H1 (cell line): ENCODE measurements around the gene CST1.

Source experiments
- CREB1 ChIP-seq: IDR thresholded peaks from 2 replicates; pipeline ENCODE4 v1.6.1; 2012; ENCODE audit warnings: inconsistent platforms
- EP300 ChIP-seq, 2 experiments: IDR thresholded peaks; 1 replicate in 1 of 2; 2 replicates in 1 of 2; pipeline ENCODE4 v1.6.1; 2011 to 2012; ENCODE audit warnings: low read depth in 2 of 2, low read length in 2 of 2, mild to moderate bottlenecking in 2 of 2, borderline replicate concordance in 1 of 2, inconsistent platforms in 1 of 2, moderate library complexity in 1 of 2
- EZH2 ChIP-seq: fragments of 200-600 bp; sonication (generic); IDR thresholded peaks from 2 replicates; pipeline ENCODE4 v1.7.1; 2012; ENCODE audit warnings: low read depth, mild to moderate bottlenecking, moderate library complexity, low read length, inconsistent platforms; ENCODE audit not compliant: severe bottlenecking
- HDAC2 ChIP-seq, 2 experiments: fragments of 300-600 bp in 1 of 2; sonication (generic) in 1 of 2; IDR thresholded peaks; 2 replicates each; pipeline ENCODE4 v1.6.1; 2011 to 2012; ENCODE audit warnings: low read depth in 2 of 2, low read length in 2 of 2, mild to moderate bottlenecking in 2 of 2, moderate library complexity in 2 of 2, borderline replicate concordance in 1 of 2, inconsistent platforms in 1 of 2
- POLR2A ChIP-seq, 2 experiments: IDR thresholded peaks; 1 replicate in 1 of 2; 2 replicates in 1 of 2; pipeline ENCODE4 v1.6.1; 2011; ENCODE audit warnings: low read depth in 2 of 2, low read length in 2 of 2, mild to moderate bottlenecking in 2 of 2; ENCODE audit errors: control extremely low read depth in 1 of 2
- POLR2AphosphoS5 ChIP-seq: IDR thresholded peaks from 2 replicates; pipeline ENCODE4 v1.6.1; 2011; ENCODE audit warnings: low read depth, low read length
- SP4 ChIP-seq: IDR thresholded peaks from 2 replicates; pipeline ENCODE4 v1.6.1; 2012; ENCODE audit warnings: low read length, inconsistent platforms
- SRF ChIP-seq: IDR thresholded peaks from 2 replicates; pipeline ENCODE4 v1.6.1; 2011; ENCODE audit warnings: mild to moderate bottlenecking, low read depth, low read length, moderate library complexity
- TAF7 ChIP-seq: optimal IDR thresholded peaks from 2 replicates; pipeline ENCODE3; 2011; ENCODE audit warnings: low read depth, mild to moderate bottlenecking, inconsistent platforms, low read length, moderate library complexity, borderline replicate concordance
- YY1 ChIP-seq: IDR thresholded peaks from 2 replicates; pipeline ENCODE4 v1.6.1; 2011; ENCODE audit warnings: low read depth, mild to moderate bottlenecking, low read length
- ZNF274 ChIP-seq: IDR thresholded peaks from 2 replicates; pipeline ENCODE4 v1.7.0; 2012; ENCODE audit warnings: low read length, borderline replicate concordance; ENCODE audit errors: extremely low read depth
- TF ChIP-seq, protein P1 (sequence below), 3 experiments: IDR thresholded peaks; 1 replicate in 2 of 3; 2 replicates in 1 of 3; pipeline versions ENCODE4 v1.5.1 to v1.6.1; 2011; ENCODE audit warnings: low read length in 3 of 3, mild to moderate bottlenecking in 3 of 3, inconsistent platforms in 2 of 3, low read depth in 1 of 3, moderate library complexity in 1 of 3; ENCODE audit not compliant: insufficient read depth in 1 of 3; ENCODE audit errors: control extremely low read depth in 1 of 3

GRCh38 chr20:23774081-23774480, 23.3 kb upstream of the CST1 start:
- TF ChIP-seq ZNF274 (no peak), POLR2AphosphoS5 (no peak), YY1 (no peak), SRF (no peak), EP300 (IDR thresholded peaks at IDR 0.05; ENCODE audit: borderline replicate concordance in 1 of 2, low read depth in 2 of 2, low read length in 2 of 2) (no peak), EZH2 (no peak), TAF7 (no peak), SP4 (no peak), HDAC2 (IDR thresholded peaks at IDR 0.05; ENCODE audit: borderline replicate concordance in 1 of 2, low read depth in 2 of 2, low read length in 2 of 2) (no peak), POLR2A (IDR thresholded peaks at IDR 0.05; ENCODE audit: control extremely low read depth in 1 of 2, low read depth in 2 of 2, low read length in 2 of 2) (no peak), CREB1 (no peak)
- TF ChIP-seq, protein P1, sequence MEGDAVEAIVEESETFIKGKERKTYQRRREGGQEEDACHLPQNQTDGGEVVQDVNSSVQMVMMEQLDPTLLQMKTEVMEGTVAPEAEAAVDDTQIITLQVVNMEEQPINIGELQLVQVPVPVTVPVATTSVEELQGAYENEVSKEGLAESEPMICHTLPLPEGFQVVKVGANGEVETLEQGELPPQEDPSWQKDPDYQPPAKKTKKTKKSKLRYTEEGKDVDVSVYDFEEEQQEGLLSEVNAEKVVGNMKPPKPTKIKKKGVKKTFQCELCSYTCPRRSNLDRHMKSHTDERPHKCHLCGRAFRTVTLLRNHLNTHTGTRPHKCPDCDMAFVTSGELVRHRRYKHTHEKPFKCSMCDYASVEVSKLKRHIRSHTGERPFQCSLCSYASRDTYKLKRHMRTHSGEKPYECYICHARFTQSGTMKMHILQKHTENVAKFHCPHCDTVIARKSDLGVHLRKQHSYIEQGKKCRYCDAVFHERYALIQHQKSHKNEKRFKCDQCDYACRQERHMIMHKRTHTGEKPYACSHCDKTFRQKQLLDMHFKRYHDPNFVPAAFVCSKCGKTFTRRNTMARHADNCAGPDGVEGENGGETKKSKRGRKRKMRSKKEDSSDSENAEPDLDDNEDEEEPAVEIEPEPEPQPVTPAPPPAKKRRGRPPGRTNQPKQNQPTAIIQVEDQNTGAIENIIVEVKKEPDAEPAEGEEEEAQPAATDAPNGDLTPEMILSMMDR (IDR thresholded peaks at IDR 0.05; ENCODE audit: control extremely low read depth in 1 of 3, insufficient read depth in 1 of 3, low read depth in 1 of 3, low read length in 3 of 3), result no peak
